Measurements from ENCODE around the gene SETBP1. TPM values are rescaled to one million over a fixed set of nuclear protein-coding genes. Genes with fewer than 3 reads are reported as not detected.

The SETBP1 gene
- total RNA-seq, 1 donor from 2014 or later, result 22.6 TPM

GRCh38 chr18:44859263-44859662 lies 178.6 kb downstream of the SETBP1 start:
- intact Hi-C loops (cut with micrococcal nuclease), result no loop called here
- Mint-ChIP-seq H3K27ac (no peak overlapping the region), H3K9me3 (peaks cover 6% of the 10 kb centered on the region), H3K4me1 (no peaks in the 10 kb centered on the region), H3K4me3 (no peak overlapping the region), H3K36me3 (ENCODE audit: low read depth) (no peaks in the 10 kb centered on the region), H3K27me3 (peaks cover 12% of the 10 kb centered on the region)
- DNase-seq, result no peak

- H3K4me1 Mint-ChIP-seq, result no peaks in the 10 kb centered on the region
- H3K9me3 Mint-ChIP-seq, result peaks cover under 1% of the 10 kb centered on the region
- no peak for DNase-seq
- H3K4me3 Mint-ChIP-seq, result no peak overlapping the region
- no peaks in the 10 kb centered on the region for H3K36me3 Mint-ChIP-seq (ENCODE audit: low read depth)
- H3K27me3 Mint-ChIP-seq, result peaks cover 12% of the 10 kb centered on the region
- no peak overlapping the region for H3K27ac Mint-ChIP-seq
- intact Hi-C loops (cut with micrococcal nuclease), result no loop called here
These were observed 179.2 kb downstream of the SETBP1 start for GRCh38 chr18:44859751-44860439.

GRCh38 chr18:44862112-44862511 lies 181.4 kb downstream of the SETBP1 start:
- no peak overlapping the region for H3K27ac Mint-ChIP-seq
- H3K36me3 Mint-ChIP-seq (ENCODE audit: low read depth), result no peaks in the 10 kb centered on the region
- intact Hi-C loops (cut with micrococcal nuclease), result no loop called here
- DNase-seq, result no peak
- no peak overlapping the region for H3K4me3 Mint-ChIP-seq
- H3K27me3 Mint-ChIP-seq, result peaks cover 13% of the 10 kb centered on the region
- no peaks in the 10 kb centered on the region for H3K4me1 Mint-ChIP-seq
- H3K9me3 Mint-ChIP-seq, result no peaks in the 10 kb centered on the region

GRCh38 chr18:44866103-44866502 lies 185.4 kb downstream of the SETBP1 start:
- Mint-ChIP-seq H3K27ac (no peak overlapping the region), H3K36me3 (ENCODE audit: low read depth) (no peaks in the 10 kb centered on the region), H3K4me3 (no peak overlapping the region), H3K4me1 (no peaks in the 10 kb centered on the region), H3K9me3 (no peaks in the 10 kb centered on the region), H3K27me3 (peaks cover 5% of the 10 kb centered on the region)
- intact Hi-C loops (cut with micrococcal nuclease), result no loop called here
- DNase-seq, result no peak

GRCh38 chr18:44869533-44869932 lies 188.8 kb downstream of the SETBP1 start:
- Mint-ChIP-seq H3K4me1 (peaks cover 8% of the 10 kb centered on the region), H3K9me3 (no peaks in the 10 kb centered on the region), H3K27ac (no peak overlapping the region), H3K27me3 (peaks cover 5% of the 10 kb centered on the region), H3K36me3 (ENCODE audit: low read depth) (peaks cover 3% of the 10 kb centered on the region), H3K4me3 (no peak overlapping the region)
- DNase-seq, result no peak
- intact Hi-C loops (cut with micrococcal nuclease), result no loop called here

GRCh38 chr18:44870631-44871502 lies 190.2 kb downstream of the SETBP1 start:
- Mint-ChIP-seq H3K36me3 (ENCODE audit: low read depth) (peaks cover 3% of the 10 kb centered on the region), H3K4me1 (peaks cover 8% of the 10 kb centered on the region), H3K9me3 (no peaks in the 10 kb centered on the region), H3K27me3 (peaks cover 4% of the 10 kb centered on the region), H3K27ac (no peak overlapping the region), H3K4me3 (no peak overlapping the region)
- no peak for DNase-seq
- intact Hi-C loops (cut with micrococcal nuclease), result no loop called here

GRCh38 chr18:44871771-44872170 lies 191.1 kb downstream of the SETBP1 start:
- Mint-ChIP-seq H3K27me3 (no peaks in the 10 kb centered on the region), H3K4me3 (no peak overlapping the region), H3K36me3 (ENCODE audit: low read depth) (peaks cover 3% of the 10 kb centered on the region), H3K4me1 (peaks cover 8% of the 10 kb centered on the region), H3K9me3 (no peaks in the 10 kb centered on the region), H3K27ac (no peak overlapping the region)
- intact Hi-C loops (cut with micrococcal nuclease), result no loop called here
- DNase-seq, result no peak

- no peak overlapping the region for H3K4me3 Mint-ChIP-seq
- H3K4me1 Mint-ChIP-seq, result peaks cover 10% of the 10 kb centered on the region
- no peak for DNase-seq
- H3K27me3 Mint-ChIP-seq, result no peaks in the 10 kb centered on the region
- H3K27ac Mint-ChIP-seq, result no peak overlapping the region
- H3K36me3 Mint-ChIP-seq (ENCODE audit: low read depth), result peaks cover 3% of the 10 kb centered on the region
- intact Hi-C loops (cut with micrococcal nuclease), result no loop called here
- H3K9me3 Mint-ChIP-seq, result no peaks in the 10 kb centered on the region
These were observed 195.3 kb downstream of the SETBP1 start for GRCh38 chr18:44876024-44876423.

- Mint-ChIP-seq H3K27ac (no peak overlapping the region), H3K36me3 (ENCODE audit: low read depth) (no peaks in the 10 kb centered on the region), H3K4me1 (peaks cover 4% of the 10 kb centered on the region), H3K27me3 (peaks cover 3% of the 10 kb centered on the region), H3K4me3 (no peak overlapping the region), H3K9me3 (no peaks in the 10 kb centered on the region)
- intact Hi-C loops (cut with micrococcal nuclease), result no loop called here
- DNase-seq, result no peak
These were observed 196.1 kb downstream of the SETBP1 start for GRCh38 chr18:44876755-44877154.

GRCh38 chr18:44878335-44878734 lies 197.6 kb downstream of the SETBP1 start:
- Mint-ChIP-seq H3K4me1 (peaks cover 2% of the 10 kb centered on the region), H3K36me3 (ENCODE audit: low read depth) (no peaks in the 10 kb centered on the region), H3K4me3 (no peak overlapping the region), H3K27ac (no peak overlapping the region), H3K27me3 (peaks cover 5% of the 10 kb centered on the region), H3K9me3 (no peaks in the 10 kb centered on the region)
- no peak for DNase-seq
- intact Hi-C loops (cut with micrococcal nuclease), result no loop called here

- Mint-ChIP-seq H3K9me3 (no peaks in the 10 kb centered on the region), H3K27ac (no peak overlapping the region), H3K4me1 (peaks cover 2% of the 10 kb centered on the region), H3K4me3 (no peak overlapping the region), H3K36me3 (ENCODE audit: low read depth) (no peaks in the 10 kb centered on the region), H3K27me3 (peaks cover 7% of the 10 kb centered on the region)
- intact Hi-C loops (cut with micrococcal nuclease), result no loop called here
- DNase-seq, result no peak
These were observed 199.5 kb downstream of the SETBP1 start for GRCh38 chr18:44880170-44880569.

- no peaks in the 10 kb centered on the region for H3K9me3 Mint-ChIP-seq
- H3K27ac Mint-ChIP-seq, result no peak overlapping the region
- peaks cover 2% of the 10 kb centered on the region for H3K4me1 Mint-ChIP-seq
- H3K36me3 Mint-ChIP-seq (ENCODE audit: low read depth), result no peaks in the 10 kb centered on the region
- H3K4me3 Mint-ChIP-seq, result no peak overlapping the region
- peaks cover 7% of the 10 kb centered on the region for H3K27me3 Mint-ChIP-seq
- no peak for DNase-seq
- intact Hi-C loops (cut with micrococcal nuclease), result no loop called here
These were observed 200.9 kb downstream of the SETBP1 start for GRCh38 chr18:44881461-44882162.

- intact Hi-C loops (cut with micrococcal nuclease), result no loop called here
- Mint-ChIP-seq H3K27me3 (peaks cover 7% of the 10 kb centered on the region), H3K27ac (no peak overlapping the region), H3K9me3 (no peaks in the 10 kb centered on the region), H3K4me3 (no peak overlapping the region), H3K4me1 (peaks cover 5% of the 10 kb centered on the region), H3K36me3 (ENCODE audit: low read depth) (no peaks in the 10 kb centered on the region)
- no peak for DNase-seq
These were observed 201.6 kb downstream of the SETBP1 start for GRCh38 chr18:44882163-44882868.
